Astrocyte (in vitro differentiated cells and primary cell): ENCODE data around the gene CUEDC1.

Source experiments
- EZH2 ChIP-seq: IDR thresholded peaks from 2 replicates; pipeline ENCODE4 v1.6.1; 2012; ENCODE audit warnings: mild to moderate bottlenecking, low read length, inconsistent platforms; ENCODE audit not compliant: insufficient read depth
- TF ChIP-seq, protein P1 (sequence below): IDR thresholded peaks from 2 replicates; pipeline ENCODE4 v1.5.1; 2011; ENCODE audit warnings: low read depth, mild to moderate bottlenecking, inconsistent platforms, low read length, moderate library complexity; ENCODE audit not compliant: insufficient read depth

DNA sequence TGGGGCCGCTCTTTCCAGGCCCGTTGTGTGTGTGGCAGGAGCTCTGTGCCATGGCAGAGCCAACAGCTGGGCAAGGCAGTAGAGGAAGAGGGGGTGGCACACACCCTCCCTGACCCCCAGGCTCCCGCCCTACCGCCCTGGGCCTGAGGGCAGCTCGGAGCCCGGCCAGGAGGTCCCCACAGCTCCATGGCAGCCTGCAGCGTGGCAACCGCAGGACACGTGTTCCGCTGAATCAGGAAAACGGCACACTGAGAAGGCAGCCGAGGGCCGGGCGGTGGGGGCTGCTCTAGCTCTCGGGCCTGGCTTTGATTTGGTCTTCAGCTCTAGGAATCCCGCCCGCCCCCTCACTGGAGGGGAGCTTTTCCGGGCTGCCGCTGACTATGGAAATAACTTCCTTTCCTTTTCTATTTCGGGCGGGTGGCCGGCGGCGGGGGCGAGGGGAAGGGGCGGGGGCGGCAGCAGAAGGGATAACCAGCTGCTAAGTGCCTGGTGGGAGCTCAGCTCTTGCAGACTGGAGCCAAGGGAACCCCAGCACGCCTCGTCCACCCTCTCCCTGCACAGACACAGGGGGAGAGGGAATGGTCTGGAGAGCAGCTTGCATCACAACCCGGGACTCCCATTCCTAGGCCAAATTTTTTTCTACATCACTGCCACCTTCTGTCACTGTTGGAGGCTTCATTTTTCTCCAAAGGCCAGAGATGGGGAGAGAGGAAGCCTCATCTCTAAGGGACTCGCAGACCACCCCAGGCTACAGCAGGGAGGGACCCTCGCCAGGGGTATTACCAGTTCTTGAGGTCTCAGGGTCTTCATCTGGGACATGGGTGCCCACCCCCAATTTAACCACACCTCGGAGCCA is 80.5 kb downstream of the CUEDC1 start:
- TF ChIP-seq, protein P1, sequence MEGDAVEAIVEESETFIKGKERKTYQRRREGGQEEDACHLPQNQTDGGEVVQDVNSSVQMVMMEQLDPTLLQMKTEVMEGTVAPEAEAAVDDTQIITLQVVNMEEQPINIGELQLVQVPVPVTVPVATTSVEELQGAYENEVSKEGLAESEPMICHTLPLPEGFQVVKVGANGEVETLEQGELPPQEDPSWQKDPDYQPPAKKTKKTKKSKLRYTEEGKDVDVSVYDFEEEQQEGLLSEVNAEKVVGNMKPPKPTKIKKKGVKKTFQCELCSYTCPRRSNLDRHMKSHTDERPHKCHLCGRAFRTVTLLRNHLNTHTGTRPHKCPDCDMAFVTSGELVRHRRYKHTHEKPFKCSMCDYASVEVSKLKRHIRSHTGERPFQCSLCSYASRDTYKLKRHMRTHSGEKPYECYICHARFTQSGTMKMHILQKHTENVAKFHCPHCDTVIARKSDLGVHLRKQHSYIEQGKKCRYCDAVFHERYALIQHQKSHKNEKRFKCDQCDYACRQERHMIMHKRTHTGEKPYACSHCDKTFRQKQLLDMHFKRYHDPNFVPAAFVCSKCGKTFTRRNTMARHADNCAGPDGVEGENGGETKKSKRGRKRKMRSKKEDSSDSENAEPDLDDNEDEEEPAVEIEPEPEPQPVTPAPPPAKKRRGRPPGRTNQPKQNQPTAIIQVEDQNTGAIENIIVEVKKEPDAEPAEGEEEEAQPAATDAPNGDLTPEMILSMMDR, result no peak
- no peak for TF ChIP-seq EZH2
